Measurements from ENCODE around the gene CNTNAP2. TPM values are rescaled to one million over a fixed set of nuclear protein-coding genes. Genes with fewer than 3 reads are reported as not detected.

Gene CNTNAP2
- total and polyA plus RNA-seq, 12 donors = 0.07 to 0.77 (median 0.24) TPM

DNA sequence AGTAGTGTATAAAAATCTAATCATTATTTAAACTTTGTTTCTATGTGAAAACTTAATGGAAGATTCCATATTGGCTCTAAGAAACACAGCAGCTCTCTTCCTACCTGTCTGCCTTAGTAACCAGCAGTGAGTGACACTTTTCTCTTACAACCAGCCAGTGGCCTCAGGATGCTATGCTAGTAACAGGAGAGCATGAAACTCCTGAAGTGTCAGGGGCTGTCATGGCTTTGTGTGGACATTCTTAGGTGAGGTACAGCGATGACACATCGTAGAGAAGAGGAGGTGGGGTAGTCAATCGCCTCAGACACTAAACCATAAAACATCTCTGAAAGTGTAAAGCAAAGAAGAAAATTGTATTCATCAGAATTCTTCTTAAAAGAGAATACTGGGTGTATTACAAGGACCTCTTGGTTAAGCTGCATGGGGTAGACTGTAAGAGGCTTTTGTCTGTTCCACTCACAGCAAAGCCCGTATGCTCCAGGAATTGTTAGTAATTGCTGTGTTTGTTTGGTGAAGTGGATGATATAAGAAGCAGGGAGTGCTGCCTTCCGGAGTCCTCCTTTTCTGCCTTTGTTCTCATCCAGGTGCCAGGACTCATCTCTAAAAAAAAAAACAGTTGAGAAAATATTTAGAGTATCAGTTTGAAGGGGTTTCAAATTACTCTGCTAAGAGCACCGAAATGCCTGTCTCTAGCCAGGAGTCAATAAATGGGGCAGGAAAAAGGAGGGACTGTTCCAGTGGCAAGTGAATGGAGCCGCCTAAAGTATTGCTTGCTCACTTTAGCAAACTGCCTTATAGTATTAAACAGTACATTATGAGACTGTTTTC, 518.8 kb downstream of the CNTNAP2 start:
- H3K4me1 ChIP-seq = no peaks in the 10 kb centered on the region
- intact Hi-C loops (cut with DNase I) = no loop called here
- no peak for ATAC-seq
- no peak for DNase-seq
- H3K27me3 ChIP-seq = no peaks in the 10 kb centered on the region
- no peak overlapping the region for H3K27ac ChIP-seq
- WGBS, 2 donors = 54 to 55% methylated on average over 7 of the region's 7 CpGs
- TF ChIP-seq, protein P1, sequence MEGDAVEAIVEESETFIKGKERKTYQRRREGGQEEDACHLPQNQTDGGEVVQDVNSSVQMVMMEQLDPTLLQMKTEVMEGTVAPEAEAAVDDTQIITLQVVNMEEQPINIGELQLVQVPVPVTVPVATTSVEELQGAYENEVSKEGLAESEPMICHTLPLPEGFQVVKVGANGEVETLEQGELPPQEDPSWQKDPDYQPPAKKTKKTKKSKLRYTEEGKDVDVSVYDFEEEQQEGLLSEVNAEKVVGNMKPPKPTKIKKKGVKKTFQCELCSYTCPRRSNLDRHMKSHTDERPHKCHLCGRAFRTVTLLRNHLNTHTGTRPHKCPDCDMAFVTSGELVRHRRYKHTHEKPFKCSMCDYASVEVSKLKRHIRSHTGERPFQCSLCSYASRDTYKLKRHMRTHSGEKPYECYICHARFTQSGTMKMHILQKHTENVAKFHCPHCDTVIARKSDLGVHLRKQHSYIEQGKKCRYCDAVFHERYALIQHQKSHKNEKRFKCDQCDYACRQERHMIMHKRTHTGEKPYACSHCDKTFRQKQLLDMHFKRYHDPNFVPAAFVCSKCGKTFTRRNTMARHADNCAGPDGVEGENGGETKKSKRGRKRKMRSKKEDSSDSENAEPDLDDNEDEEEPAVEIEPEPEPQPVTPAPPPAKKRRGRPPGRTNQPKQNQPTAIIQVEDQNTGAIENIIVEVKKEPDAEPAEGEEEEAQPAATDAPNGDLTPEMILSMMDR (IDR thresholded peaks at IDR 0.05) = no peak
- no peak overlapping the region for H3K4me3 ChIP-seq
- no peaks in the 10 kb centered on the region for H3K36me3 ChIP-seq
- H3K9me3 ChIP-seq = peaks cover 0 to 9% (median 0%) of the 10 kb centered on the region in 11 donors

DNA sequence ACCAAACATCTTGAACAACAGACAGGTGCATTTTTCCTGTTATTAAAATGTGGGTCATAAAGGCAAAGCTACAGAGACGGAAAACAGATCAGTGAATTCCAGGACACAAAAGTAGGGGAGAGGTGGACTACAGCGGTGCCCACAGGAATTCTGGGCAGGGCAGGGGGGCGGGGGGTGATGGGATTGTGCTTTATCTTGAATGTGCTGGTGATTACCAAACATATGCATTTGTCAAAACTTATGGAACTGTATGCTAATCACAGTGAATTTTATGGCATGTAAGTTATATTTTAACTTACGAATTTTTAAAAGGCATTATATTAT, 519.4 kb downstream of the CNTNAP2 start:
- TF ChIP-seq, protein P1 (IDR thresholded peaks at IDR 0.05) = no peak
- intact Hi-C loops (cut with DNase I) = no loop called here
- WGBS, 2 donors = 63% methylated on average over 4 of the region's 4 CpGs
- peaks cover 0 to 7% (median 0%) of the 10 kb centered on the region in 11 donors for H3K9me3 ChIP-seq
- H3K4me3 ChIP-seq = no peak overlapping the region
- H3K4me1 ChIP-seq = no peaks in the 10 kb centered on the region
- no peaks in the 10 kb centered on the region for H3K27me3 ChIP-seq
- ATAC-seq (no peak), DNase-seq (no peak)
- H3K27ac ChIP-seq = no peak overlapping the region
- no peaks in the 10 kb centered on the region for H3K36me3 ChIP-seq

DNA sequence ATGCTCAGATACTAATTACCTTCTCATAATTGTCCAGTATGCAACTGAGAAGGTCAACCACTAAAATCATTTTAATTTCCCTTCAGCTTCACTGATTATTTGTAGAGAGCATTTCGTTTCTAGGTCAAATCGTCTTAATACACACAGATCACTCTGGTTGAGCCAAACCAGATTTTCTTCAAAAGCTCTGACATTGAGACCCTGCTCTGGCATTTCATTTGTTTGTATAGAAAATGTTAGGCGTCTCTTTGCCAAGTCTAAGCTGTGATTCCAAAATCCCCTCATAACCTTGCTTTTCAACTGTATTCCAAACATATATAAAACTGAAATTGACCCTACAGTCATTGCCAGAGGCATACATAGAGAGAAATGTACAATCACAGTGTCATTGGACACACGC, 520.0 kb downstream of the CNTNAP2 start:
- Histone ChIP-seq H3K4me1 (no peaks in the 10 kb centered on the region), H3K9me3 (peaks cover 0 to 9% (median 0%) of the 10 kb centered on the region in 11 donors), H3K4me3 (no peak overlapping the region), H3K36me3 (no peaks in the 10 kb centered on the region), H3K27ac (no peak overlapping the region), H3K27me3 (no peaks in the 10 kb centered on the region)
- ATAC-seq (no peak), DNase-seq (no peak)
- TF ChIP-seq, protein P1 (IDR thresholded peaks at IDR 0.05) = no peak
- intact Hi-C loops (cut with DNase I) = no loop called here
- WGBS, 2 donors = 65 to 73% methylated on average over 4 of the region's 4 CpGs

DNA sequence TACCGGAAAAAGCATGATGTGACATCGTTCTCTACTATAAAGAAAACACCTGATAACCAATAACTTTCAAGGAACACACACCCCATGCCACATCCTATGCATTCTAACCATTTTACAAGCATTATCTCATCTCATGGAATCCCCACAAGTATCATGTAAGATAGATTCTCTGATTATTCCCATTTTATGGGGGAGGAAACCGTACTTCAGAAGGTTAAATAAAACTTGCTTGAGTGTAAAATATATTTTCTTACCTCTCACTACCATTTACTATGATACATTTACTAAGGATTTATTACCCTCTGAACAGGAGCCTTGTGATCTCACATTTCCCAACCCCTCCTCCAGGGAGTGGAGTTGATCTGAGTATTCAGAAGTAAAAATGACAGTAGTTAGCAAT, 522.7 kb downstream of the CNTNAP2 start:
- 88 to 91% methylated on average over 3 of the region's 3 CpGs for WGBS, 2 donors
- ATAC-seq = no peak

More for the DNA sequence above, 522.7 kb downstream of the CNTNAP2 start:
- Histone ChIP-seq H3K4me1 (no peaks in the 10 kb centered on the region), H3K27ac (no peak overlapping the region), H3K36me3 (no peaks in the 10 kb centered on the region), H3K27me3 (no peaks in the 10 kb centered on the region), H3K4me3 (no peak overlapping the region), H3K9me3 (peaks cover 0 to 10% (median 0%) of the 10 kb centered on the region in 11 donors)
- no peak for DNase-seq
- TF ChIP-seq, protein P1 (IDR thresholded peaks at IDR 0.05) = no peak
- intact Hi-C loops (cut with DNase I) = no loop called here

Measured in heart right ventricle (tissue), 16 donors.